Tongue (tissue), 2 donors: ENCODE results near the gene CGB7. TPM values are rescaled to one million over a fixed set of nuclear protein-coding genes. Genes with fewer than 3 reads are reported as not detected.
"Not testable (repeated sequence)": the region's sequence is repeated elsewhere in the genome, so short reads cannot be mapped to it uniquely, and the experiment has no call there.

Experiments used
- DNase-seq: peaks from one replicate; pipeline ENCODE4 v3.0.0-alpha.2; 2015
- total RNA-seq: library from RNA; depleted of rRNA; stranded (reverse); fragments of >200 nt; gene quantifications from one replicate; pipeline ENCODE4 v1.2.3, GENCODE V29; 2014

The CGB7 gene
- total RNA-seq, 1 donor from 2014 or later, result 0.21 TPM

DNA sequence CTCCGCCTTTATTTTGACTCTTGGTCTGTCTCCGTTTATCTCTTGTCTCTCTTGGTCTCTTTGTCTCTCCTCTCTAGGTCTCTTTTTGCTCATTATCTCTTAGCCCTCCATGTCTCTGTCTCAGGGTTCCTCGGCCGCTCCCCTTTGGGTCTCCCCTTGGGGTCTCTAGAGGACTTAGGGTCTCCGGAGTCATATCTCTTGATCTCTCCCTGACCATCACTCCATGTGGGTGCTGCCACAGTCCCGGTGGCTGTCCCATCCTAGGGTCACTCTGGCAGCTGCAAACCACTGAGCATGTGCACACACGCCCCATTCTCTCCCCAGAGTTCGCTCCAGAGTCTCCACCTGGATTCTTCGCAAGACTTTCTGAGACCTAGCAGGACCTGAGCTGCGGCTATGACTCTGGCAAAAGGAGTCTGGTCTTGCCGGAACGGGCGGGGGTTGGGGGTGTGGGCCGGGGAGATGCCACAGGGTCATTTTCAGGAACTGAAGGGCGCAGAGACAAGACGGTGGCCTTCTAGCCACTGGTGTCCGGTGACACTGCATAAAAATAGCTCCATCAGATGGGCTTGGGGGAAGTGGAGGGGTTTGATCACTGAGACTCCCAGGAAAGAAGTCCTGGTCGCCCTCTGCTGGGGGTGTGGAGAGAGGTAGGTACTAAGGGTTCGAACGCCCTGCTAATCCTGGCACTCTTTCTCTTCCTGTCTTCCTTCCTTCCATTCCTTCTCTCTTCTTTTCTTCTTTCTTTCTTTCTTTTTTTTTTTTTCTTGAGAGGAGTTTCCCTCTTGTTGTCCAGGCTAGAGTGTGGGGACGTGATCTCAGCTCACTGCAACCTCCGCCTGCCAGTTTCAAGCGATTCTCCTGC is 16.2 kb upstream of the CGB7 start:
- DNase-seq, result peak; percentile 73

DNA sequence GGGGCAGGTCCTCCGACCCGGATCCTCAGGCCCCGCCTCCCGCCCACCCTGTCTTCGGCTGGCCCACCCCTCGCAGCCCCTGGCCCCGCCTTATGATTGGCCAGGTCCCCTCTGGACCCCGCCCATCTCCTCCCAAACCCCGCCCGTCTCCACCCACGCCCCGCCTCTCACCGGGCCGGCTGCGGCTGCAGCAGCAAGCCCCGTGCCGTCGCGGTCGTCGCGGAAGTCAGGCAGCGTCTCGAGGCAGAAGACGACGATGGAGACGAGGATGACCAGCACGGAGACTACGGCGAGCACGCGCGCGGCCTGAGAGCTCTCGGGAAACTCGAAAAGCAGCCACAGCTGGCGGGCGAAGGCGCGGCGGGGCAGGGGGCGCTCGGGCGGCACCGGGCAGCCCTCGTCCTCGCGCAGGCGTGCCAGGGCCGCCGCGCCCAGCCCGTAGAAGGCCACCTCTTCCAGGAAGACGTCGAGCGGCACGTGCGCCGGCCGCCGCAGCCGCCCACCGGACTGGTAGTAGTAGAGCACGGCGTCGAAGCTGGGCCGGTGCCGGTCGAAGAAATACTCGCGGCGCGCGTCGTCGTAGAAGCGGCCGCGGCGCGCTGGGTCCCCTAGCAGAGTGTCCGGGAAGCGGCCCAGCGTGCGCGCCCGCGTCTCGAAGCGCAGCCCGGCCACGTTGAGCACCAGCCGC is 14.5 kb upstream of the CGB7 start:
- peak; percentile 34 for DNase-seq

DNA sequence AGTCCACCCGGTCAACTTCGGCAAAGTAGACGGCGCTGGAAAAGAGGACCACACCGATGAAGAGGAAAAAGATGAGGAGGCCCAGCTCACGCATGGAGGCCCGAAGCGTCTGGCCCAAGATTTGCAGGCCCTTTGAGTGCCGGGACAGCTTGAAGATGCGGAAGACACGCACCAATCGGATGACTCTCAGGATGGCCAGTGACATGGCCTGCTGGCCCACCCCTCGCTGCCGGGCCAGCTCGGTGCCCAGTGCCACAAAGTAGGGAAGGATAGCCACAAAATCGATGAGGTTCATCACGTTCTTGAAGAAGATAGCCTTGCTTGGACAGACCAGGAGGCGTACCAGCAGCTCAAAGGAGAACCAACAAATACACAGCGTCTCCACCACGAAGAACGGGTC is 12.9 kb upstream of the CGB7 start:
- DNase-seq, result no peak

DNA sequence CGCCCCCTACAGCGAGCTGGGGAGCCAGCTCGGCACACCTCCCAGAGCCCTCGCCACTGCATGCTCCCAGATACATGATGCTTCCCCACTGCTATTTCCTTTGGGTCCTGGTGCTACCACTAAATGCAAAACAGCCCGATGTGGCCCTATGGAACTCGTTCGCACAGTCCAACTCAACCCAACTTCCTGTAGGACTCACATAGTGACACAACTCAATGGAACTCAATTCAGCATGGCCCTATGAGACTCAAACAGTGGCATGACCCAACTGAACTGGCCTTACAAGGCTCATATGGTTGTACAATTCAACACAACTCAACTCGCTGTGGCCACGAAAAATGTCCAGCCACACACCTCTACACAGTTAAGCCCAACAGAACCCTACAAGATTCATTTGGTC is 11.5 kb upstream of the CGB7 start:
- no peak for DNase-seq

DNA sequence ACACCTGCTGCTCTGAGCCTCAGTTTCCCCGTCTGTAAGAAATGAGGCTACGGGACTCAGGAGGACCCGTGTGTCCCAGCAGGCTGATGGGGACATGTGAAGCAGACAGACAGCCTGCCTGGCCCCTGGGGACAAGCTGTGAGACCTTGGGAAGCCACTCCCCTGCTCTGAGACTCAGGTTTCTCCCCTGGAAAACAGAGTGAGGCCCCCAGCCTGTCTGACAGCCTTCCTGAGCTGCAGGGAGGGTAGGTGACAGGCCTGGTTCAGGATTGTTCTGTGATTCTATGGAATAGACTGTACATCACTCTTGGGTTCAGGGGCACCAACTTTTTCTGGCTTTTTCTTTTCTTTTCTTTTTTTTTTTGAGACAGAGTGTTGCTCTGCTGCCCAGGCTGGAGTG is 10.0 kb upstream of the CGB7 start:
- no peak for DNase-seq

DNA sequence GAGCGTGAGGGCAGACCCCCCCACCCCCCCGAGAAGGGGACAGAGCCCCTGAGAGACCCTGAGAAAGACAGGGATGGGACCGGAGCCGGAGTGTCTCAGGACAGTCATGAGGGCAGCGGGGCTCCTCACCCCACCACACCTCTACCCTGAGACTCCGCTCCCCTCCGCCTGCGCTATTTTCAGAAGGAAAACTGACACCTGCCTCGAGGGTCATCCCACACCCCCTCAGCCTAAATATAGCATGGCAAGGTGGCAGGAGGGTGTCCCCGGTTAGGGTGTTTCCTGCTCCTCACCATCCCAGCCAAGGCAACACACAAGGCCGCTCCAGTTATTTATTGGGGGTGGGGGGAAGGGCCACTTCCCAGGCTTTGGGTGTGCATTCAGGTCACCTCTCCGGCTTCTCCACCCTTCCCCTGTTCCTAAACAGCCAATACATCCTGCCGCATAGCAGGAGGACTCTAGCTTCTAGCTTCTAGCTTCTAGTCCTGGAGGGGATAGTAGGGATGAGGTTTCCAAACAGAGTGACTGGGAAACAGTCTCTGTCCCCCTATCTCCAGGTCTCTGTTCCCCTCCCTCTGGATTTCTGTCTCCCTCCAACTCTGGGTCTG is 8.5 kb upstream of the CGB7 start:
- peak; percentile 29 for DNase-seq

DNA sequence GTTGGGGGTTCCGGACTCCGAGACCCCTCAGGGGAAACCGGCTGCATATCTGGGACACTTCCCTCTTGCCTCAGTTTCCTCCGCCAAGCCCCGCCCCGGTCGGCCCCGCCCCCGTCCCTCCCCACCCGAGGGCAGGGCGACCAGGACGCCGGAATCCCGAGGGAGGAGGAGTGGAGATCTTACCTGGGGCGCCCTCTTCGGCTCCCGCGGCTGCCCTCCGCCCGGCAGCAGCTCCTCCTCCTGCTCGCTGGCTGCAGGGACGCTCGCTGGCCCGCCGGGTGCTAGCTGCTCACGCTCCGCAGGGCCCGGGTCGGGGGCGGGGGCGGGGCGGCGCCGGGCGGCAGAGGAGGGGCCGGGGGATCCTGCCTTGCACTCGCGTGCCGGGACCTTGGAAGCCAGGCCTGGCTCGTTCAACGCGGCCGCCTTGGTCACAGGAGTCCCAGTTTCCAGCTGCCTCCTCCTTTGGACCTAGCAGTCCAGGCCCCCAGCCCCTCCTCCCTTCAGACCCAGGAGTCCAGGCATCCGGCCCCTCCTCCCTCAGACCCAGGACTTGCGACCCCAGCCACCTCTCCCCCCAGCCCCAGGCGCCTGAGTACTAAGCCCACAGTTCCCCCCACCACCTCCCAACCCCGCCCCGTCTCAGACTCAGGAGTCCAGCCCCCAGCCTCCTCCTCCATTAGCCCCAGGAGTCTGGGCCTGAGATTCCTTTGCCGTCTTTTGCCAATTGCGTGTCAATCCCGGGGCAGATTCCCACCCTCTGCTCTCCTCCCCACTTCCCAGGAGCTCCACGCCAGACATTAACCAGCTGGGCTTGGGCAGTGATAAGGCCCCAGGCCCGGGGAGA is 7.4 kb upstream of the CGB7 start, which contains the start of gene NTF4:
Gene NTF4, minus strand, starts transcription at position 51 of the 844 bp plus-strand sequence. CDS start 2,821 bp downstream, outside the sequence.
- peak; percentile 49 for DNase-seq

DNA sequence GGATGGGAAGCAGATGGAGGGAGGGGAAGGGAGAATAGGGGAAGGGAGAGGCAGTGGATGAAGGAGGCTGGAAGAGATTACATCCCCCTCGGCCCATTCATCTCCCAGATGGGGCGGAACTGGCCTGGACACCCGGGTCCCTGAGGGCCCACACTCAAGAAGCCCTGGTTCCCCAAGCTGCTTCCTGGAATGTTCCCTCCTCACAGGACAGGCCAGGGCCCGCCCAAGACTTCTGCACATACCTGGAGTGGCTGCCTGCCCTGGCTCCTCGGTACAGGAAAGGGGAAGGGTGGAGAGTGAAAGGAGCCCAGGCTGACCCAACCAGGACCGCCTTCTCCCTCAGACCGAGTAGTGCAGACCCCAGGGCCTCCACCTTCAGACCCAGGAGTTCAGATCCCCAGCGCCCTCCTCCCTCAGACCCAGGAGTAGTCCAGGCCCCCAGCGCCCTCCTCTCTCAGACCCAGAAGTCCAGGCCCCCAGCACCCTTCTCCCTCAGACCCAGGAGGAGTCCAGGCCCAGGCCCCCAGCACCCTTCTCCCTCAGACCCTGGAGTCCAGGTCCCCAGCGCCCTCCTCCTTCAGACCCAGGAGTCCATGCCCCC is 6.6 kb upstream of the CGB7 start:
- DNase-seq, result peak; percentile 44

DNA sequence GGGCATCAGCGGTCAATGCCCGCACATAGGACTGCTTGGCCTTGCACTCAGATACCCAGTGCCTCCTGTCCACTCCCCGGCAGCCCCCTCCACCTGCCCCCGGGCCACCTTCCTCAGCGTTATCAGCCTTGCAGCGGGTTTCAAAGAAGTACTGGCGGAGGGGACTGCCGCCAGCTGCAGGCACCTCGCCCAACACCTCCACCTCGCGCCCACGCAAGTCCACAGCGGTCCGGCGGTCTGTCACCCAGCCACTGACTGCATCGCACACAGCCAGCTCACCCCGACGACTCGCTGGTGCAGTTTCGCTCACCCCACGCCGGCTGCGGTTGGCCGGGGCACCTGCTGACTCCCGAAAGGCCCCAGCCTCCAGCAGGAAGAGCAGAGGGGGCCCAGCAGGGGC is 3.9 kb upstream of the CGB7 start:
- no peak for DNase-seq

DNA sequence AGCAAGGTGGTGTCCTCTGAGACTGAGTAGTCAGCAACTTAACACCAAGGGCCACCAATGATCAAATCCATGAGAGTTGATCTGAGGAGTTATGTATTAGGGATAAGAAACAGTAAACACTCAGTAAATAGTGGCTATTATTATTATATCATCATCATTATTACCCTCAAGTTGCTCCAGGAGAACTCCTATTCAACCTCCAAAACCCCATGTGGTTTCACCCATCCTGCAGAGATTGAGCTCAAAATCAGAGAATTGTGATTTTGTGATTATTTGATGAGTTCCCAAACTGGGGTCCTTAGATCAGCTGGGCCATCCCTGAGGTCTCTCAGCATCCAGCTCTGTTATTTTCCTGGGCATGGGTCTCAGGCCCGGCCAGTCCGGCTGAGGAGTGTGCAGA is 3.5 kb upstream of the CGB7 start:
- DNase-seq, result no peak

DNA sequence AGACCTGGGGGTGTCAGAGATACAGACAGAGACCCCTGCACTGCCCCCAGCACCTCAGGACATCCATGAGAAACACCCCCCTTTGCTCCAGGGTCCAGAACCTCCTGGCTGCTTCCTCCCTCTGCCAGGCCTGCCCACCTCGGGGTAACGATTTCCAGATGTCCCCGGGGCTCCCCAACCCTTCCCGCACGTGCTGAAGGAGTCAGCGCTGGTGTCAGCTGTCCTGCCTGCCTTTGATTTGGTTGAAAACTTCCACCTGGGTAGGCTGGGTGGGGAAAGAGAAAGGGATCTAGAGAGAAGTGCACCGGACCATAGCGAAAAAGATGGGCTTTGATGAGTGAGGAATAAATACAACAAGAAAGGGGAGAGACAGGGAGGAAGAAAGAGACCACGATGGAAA is 1.5 kb upstream of the CGB7 start:
- DNase-seq, result no peak

DNA sequence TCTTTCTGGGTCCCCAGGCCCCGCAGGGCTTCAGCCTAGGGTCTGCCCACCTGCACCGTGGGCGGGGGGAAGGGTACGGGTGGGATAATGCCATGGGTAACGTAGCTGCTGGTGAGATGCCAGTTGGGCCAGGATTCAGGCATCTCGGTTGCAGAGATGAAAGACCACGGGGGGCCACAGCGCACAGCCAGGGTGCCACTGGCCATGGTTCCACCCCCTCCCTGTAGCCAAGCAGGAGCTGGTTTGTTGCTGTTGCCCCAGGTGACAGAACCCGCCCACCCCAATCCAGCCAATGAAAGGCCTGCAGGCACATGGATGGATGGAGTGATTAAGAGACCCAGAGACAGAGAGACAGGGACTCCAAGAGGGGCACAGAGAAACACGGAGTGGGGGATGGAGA is 1.0 kb upstream of the CGB7 start:
- DNase-seq, result no peak

DNA sequence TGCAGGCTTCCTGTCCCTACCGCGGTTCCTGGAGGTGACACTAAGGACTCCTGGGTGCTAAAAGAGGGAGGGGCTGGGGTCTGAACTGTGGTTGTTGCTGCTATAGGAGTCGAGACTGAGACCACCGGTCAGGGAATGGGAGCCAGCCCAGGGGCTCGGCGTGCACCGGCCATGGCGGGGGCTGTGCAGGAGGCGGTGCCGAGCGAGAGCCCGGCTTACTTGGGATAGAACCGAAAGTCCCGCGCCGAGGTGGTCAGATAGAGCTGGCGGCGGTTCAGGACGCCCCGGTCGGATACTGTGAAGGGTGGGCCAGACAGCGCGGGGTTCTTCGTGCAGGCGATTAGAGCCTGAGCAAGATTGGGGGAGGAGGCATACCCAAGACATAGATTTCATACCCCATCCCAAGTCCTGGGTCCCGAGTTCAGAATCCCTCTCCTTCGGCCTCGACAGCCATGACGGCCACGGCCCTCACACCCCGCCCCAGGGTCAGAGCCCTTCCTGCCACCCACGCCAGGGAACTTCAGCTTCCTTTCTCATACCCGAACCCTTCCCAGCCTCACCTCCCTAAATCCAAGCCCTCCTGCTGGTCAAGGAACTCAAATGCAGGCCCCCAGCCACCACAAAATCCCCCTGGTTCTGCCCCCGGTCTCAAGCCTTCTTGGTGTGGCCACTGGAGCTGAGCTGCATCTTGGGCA is 500 bp downstream of the CGB7 start:
- not testable (repeated sequence) for DNase-seq

DNA sequence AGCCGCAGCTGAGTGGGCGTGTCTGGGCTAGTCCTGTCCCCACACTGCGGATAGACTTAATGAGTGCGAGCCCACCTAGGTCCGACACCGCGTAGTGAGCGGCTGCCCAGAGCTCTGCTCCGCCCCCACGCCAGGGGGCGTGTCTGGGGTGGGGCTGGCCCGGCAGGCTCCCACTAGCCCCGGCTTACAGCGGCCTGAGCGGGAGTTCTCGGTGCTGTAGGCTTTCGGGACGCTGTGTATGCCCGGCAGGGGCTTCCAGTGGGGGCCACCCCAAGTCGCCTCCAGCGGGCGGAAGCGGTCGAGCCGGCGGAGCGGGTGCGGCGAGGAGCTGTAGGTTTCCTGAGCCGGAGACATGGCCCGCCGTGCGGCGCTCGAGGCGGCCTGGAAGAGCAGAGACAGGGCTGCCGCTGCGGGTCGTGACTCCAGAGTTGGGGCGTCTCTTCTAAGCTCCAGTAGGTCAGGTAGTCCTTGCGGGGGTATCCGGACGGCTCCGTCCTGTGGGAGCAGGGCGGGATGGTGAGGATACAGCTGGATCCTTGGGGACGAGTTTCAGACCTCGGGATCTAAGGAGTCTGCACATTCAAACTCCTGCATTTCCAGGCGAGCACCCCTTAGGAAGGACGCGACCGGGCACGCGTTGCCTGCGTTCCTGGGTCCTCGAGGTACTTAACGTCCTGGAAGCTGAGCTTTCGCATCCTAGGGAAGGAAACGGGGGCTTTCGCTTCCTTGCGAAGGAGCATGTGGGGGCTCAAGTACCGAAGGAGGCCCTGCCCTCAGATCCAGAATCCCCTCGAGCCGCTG is 1.2 kb downstream of the CGB7 start:
- peak; percentile 40 for DNase-seq

DNA sequence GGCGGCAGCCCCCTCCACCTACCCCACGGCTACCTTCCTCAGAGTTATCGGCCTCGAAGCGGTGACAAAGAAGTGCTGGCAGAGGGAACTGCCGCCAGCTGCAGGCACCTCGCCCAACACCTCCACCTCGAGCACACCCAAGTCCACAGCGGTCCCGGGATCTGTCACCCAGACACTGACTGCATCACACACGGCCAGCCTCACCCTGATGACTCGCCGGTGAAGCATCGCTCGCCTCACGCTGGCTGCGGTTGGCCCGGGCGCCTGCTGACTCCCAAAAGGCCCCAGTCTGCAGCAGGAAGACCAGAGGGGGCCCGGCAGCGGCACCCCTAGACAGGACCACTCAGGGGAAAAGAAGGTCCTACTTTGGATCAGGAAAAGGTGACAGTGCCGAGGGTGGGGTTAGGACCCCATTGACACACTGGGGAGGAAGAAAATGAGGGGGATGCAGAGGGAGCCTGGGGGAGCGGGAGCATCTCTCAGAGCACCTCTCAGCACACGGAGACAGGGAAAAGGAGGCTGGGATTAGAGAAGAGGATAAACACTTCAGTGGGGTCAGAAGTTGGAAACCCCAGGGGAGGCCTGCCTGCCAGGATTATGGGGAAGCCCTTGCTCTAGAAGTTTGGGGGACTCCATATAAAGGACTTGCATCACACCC is 7.0 kb downstream of the CGB7 start:
- not testable (repeated sequence) for DNase-seq

DNA sequence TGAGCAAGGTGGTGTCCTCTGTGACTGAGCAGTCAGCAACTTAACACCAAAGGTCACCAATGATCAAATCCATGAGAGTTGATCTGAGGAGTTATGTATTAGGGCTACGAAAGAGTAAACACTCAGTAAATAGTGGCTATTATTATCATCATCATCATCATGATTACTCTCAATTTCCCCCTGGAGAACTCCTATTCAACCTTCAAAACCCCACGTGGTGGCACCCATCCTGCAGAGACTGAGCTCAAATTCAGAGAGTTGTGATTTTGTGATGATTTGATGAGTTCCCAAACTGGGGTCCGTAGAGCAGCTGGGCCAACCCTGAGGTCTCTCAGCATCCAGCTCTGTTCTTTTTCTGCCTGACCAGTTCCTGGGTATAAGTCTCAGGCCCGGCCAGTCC is 7.7 kb downstream of the CGB7 start:
- not testable (repeated sequence) for DNase-seq

DNA sequence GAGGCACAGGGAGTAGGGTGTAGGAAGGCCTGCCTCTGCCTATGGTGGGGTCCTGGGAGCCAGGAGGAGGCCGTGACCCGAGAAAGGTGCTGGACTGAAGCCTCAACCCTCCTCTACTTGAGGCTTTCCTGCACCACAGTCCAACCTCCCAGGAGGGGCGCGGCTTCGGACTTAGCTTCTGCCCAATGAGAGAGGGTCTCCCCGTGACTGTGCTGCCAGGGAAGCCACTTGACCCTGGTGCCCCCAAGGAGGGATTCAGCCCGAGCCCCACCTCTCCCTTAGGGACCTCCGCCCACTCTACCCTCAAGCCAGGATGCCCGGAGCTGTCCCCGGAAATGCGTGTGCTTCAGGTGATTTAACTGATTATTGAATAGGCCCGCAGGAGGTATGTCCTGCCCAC is 8.5 kb downstream of the CGB7 start, which contains the start of gene CGB8:
Gene CGB8, minus strand, starts transcription at position 101 of the 400 bp plus-strand sequence. CDS start 372 bp downstream, outside the sequence.
- not testable (repeated sequence) for DNase-seq

DNA sequence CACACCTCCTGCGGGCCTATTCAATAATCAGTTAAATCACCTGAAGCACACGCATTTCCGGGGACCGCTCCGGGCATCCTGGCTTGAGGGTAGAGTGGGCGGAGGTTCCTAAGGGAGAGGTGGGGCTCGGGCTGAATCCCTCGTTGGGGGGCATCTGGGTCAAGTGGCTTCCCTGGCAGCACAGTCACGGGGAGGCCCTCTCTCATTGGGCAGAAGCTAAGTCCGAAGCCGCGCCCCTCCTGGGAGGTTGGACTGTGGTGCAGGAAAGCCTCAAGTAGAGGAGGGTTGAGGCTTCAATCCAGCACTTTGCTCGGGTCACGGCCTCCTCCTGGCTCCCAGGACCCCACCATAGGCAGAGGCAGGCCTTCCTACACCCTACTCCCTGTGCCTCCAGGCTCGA is 14.0 kb downstream of the CGB7 start, which contains the start of gene CGB5:
Gene CGB5, plus strand, starts transcription at position 301 of the 400 bp plus-strand sequence. CDS start 362 bp downstream, outside the sequence.
- not testable (repeated sequence) for DNase-seq

DNA sequence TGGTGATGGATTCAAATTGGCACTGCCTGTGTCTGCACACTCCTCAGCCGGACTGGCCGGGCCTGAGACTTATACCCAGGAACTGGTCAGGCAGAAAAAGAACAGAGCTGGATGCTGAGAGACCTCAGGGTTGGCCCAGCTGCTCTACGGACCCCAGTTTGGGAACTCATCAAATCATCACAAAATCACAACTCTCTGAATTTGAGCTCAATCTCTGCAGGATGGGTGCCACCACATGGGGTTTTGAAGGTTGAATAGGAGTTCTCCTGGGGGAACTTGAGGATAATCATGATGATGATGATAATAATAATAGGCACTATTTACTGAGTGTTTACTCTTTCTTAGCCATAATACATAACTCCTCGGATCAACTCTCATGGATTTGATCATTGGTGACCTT is 14.9 kb downstream of the CGB7 start:
- not testable (repeated sequence) for DNase-seq
